GM06990 (cell line): ENCODE results near the gene C12orf56.

ENCODE experiments used
- DNase-seq: peaks from one replicate; pipeline ENCODE4 v3.0.0-alpha.2; 2011; ENCODE audit not compliant: insufficient read length; ENCODE audit errors: extremely low read depth
- H3K27me3 ChIP-seq: replicated peaks from 2 replicates; pipeline ENCODE4 v1.6.0; 2011; ENCODE audit warnings: low read length; ENCODE audit not compliant: control insufficient read depth, insufficient read depth
- H3K36me3 ChIP-seq: 2 replicates; pipeline ENCODE4 v1.5.1; 2011; ENCODE audit warnings: low read length; ENCODE audit not compliant: control insufficient read depth, insufficient read depth
- H3K4me3 ChIP-seq: replicated peaks from 2 replicates; pipeline ENCODE4 v1.5.1; 2011; ENCODE audit warnings: low read depth, mild to moderate bottlenecking, control low read depth, low read length
- CTCF ChIP-seq: IDR thresholded peaks from 2 replicates; pipeline ENCODE4 v1.5.1; 2011; ENCODE audit warnings: low read length, control low read depth, mild to moderate bottlenecking, inconsistent platforms; ENCODE audit not compliant: insufficient read depth, poor library complexity, severe bottlenecking

C12orf56 gene

GRCh38 chr12:64390275-64390851 is at the start of gene C12orf56:
Gene C12orf56, minus strand, starts transcription at chr12:64390758. Its CDS starts 193 bp downstream, at chr12:64390565.
- H3K4me3 ChIP-seq = no peak within 1 kb of the TSS
- TF ChIP-seq CTCF = no peak
- H3K27me3 ChIP-seq = no peaks in the 10 kb centered on the region
- no peak for DNase-seq
- no peaks in the 10 kb centered on the region for H3K36me3 ChIP-seq

- Histone ChIP-seq H3K4me3 (no peak overlapping the region), H3K36me3 (peaks cover 10% of the 10 kb centered on the region), H3K27me3 (no peaks in the 10 kb centered on the region)
- no peak for DNase-seq
- TF ChIP-seq CTCF = no peak
Measured at GRCh38 chr12:64440100-64440499, 49.5 kb upstream of the C12orf56 start.

DNA sequence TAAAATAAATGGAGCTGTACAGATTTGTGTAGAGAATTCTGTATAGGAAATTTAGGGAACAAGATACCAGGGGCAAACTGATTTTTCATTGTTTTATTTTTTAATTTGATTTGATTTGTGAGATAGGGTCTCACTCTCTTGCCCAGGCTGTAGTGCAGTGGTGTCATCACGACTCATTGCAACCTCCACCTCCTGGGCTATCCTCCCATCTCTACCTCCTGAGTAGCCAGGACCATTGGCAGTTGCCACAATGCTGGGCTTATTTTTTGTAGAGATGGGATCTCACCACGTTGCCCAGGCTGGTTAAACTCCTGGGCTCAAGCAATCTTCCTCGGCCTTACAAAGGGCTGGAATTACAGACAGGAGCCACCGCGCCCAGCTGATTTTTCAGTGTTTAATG is 43.4 kb upstream of the C12orf56 start:
- no peak overlapping the region for H3K4me3 ChIP-seq
- no peaks in the 10 kb centered on the region for H3K27me3 ChIP-seq
- TF ChIP-seq CTCF = no peak
- DNase-seq = no peak
- H3K36me3 ChIP-seq = peaks cover 11% of the 10 kb centered on the region

GRCh38 chr12:64431791-64432190 is 41.2 kb upstream of the C12orf56 start:
- no peak for TF ChIP-seq CTCF
- Histone ChIP-seq H3K27me3 (no peaks in the 10 kb centered on the region), H3K4me3 (no peak overlapping the region), H3K36me3 (peaks cover 10% of the 10 kb centered on the region)
- no peak for DNase-seq

DNA sequence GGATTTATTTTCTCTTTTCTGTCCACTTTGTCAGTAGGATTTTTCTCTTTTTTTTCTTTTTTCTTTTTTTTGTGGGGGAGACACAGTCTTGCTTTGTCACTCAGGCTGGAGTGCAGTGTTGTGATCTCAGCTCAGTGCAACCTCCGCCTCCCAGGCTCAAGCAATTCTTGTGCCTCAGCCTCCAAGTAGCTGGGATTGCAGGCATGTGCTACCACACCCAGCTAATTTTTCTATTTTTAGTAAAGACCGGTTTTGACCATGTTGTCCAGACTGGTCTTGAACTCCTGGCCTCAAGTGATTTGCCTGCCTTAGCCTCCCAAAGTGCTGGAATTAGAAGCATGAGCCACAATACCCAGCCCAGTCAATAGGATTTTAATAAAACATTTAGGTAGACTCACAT is 40.3 kb upstream of the C12orf56 start:
- TF ChIP-seq CTCF = no peak
- Histone ChIP-seq H3K27me3 (no peaks in the 10 kb centered on the region), H3K36me3 (peaks cover 10% of the 10 kb centered on the region), H3K4me3 (no peak overlapping the region)
- DNase-seq = no peak

DNA sequence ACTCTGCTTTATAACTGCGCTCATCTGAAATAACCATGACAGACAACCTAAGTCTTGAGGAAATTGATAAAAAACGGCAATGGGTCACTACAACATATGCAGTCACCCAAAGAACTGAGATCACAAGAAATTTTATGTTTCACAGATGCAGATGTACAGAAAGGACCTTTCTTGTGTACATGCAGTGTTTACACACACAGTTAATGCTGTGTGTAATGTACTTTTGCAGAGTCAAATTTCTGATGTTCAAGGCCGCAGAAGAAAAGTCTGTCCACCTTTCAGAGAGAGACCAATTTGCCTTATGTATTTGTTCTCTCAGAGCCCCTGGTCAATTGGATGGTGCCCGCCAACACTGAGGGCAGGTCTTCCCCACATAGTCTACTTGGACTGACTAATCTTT is 38.4 kb upstream of the C12orf56 start:
- no peak overlapping the region for H3K4me3 ChIP-seq
- H3K36me3 ChIP-seq = peaks cover 8% of the 10 kb centered on the region
- no peaks in the 10 kb centered on the region for H3K27me3 ChIP-seq
- no peak for TF ChIP-seq CTCF
- DNase-seq = no peak
